ENCODE measurements around the gene CCDC146.

DNA sequence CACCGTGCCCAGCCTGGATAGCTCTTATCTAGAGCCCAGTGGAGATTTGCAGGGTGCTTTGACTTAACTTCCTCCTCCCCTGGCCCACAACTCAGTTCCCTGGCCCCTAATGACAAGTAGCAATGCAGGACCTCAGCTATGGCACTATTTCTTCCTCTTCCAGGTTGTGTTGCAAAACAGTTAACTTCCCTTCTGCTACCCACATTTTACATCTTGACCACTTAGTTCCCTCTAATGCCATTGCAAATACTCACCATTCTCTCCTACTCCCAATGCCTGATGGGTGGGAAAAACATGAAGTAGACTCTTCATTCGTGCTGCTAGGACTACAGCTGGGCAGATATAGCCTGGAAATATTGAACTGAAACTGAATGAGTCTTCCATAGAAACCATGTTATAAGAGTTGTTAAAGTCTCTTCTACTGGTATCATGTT lies 116.3 kb downstream of the CCDC146 start:
- TF ChIP-seq, protein P1, sequence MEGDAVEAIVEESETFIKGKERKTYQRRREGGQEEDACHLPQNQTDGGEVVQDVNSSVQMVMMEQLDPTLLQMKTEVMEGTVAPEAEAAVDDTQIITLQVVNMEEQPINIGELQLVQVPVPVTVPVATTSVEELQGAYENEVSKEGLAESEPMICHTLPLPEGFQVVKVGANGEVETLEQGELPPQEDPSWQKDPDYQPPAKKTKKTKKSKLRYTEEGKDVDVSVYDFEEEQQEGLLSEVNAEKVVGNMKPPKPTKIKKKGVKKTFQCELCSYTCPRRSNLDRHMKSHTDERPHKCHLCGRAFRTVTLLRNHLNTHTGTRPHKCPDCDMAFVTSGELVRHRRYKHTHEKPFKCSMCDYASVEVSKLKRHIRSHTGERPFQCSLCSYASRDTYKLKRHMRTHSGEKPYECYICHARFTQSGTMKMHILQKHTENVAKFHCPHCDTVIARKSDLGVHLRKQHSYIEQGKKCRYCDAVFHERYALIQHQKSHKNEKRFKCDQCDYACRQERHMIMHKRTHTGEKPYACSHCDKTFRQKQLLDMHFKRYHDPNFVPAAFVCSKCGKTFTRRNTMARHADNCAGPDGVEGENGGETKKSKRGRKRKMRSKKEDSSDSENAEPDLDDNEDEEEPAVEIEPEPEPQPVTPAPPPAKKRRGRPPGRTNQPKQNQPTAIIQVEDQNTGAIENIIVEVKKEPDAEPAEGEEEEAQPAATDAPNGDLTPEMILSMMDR (conservative IDR thresholded peaks at IDR 0.05; ENCODE audit: low read depth, low read length) = no peak
- no peak for TF ChIP-seq EZH2phosphoT487 (IDR thresholded peaks at IDR 0.05; ENCODE audit: borderline replicate concordance, low read length)
